ENCODE results near the gene SNX8.
"Not testable (repeated sequence)": the region's sequence is repeated elsewhere in the genome, so short reads cannot be mapped to it uniquely, and the experiment has no call there.

SNX8 gene

GRCh38 chr7:2289621-2290020, 24.6 kb downstream of the SNX8 start:
- no peak for FAIRE-seq

- FAIRE-seq: no peak
Measured at GRCh38 chr7:2289111-2289586, 25.1 kb downstream of the SNX8 start.

- FAIRE-seq: no peak
Measured at GRCh38 chr7:2288503-2288902, 25.7 kb downstream of the SNX8 start.

- FAIRE-seq: no peak
Measured at GRCh38 chr7:2287745-2288144, 26.5 kb downstream of the SNX8 start.

GRCh38 chr7:2283074-2283473, 31.2 kb downstream of the SNX8 start:
- no peak for FAIRE-seq

GRCh38 chr7:2282185-2282751, 32.0 kb downstream of the SNX8 start:
- FAIRE-seq: no peak

- no peak for FAIRE-seq
Measured at GRCh38 chr7:2281541-2281940, 32.7 kb downstream of the SNX8 start.

GRCh38 chr7:2280424-2280823, 33.8 kb downstream of the SNX8 start:
- no peak for FAIRE-seq

GRCh38 chr7:2279896-2280295, 34.3 kb downstream of the SNX8 start:
- FAIRE-seq: no peak

- no peak for FAIRE-seq
Measured at GRCh38 chr7:2278026-2278425, 36.2 kb downstream of the SNX8 start.

GRCh38 chr7:2276107-2276506, 38.1 kb downstream of the SNX8 start:
- no peak for FAIRE-seq

- FAIRE-seq: no peak
Measured at GRCh38 chr7:2275101-2275500, 39.1 kb downstream of the SNX8 start.

- no peak for FAIRE-seq
Measured at GRCh38 chr7:2274666-2275065, 39.6 kb downstream of the SNX8 start.

GRCh38 chr7:2273866-2274265, 40.4 kb downstream of the SNX8 start:
- no peak for FAIRE-seq

GRCh38 chr7:2272031-2272430, 42.2 kb downstream of the SNX8 start:
- FAIRE-seq: no peak

- FAIRE-seq: no peak
Measured at GRCh38 chr7:2271273-2272026, 42.8 kb downstream of the SNX8 start.

GRCh38 chr7:2270495-2270894, 43.7 kb downstream of the SNX8 start:
- FAIRE-seq: no peak

GRCh38 chr7:2269991-2270460, 44.2 kb downstream of the SNX8 start:
- FAIRE-seq: no peak

- not testable (repeated sequence) for FAIRE-seq
Measured at GRCh38 chr7:2269089-2269990, 44.9 kb downstream of the SNX8 start.

GRCh38 chr7:2266911-2267310, 47.3 kb downstream of the SNX8 start:
- no peak for FAIRE-seq

GRCh38 chr7:2264158-2264557, 50.1 kb downstream of the SNX8 start:
- no peak for FAIRE-seq

- FAIRE-seq: no peak
Measured at GRCh38 chr7:2263176-2263575, 51.1 kb downstream of the SNX8 start.

- no peak for FAIRE-seq
Measured at GRCh38 chr7:2261611-2262010, 52.6 kb downstream of the SNX8 start.

GRCh38 chr7:2260820-2261219, 53.4 kb downstream of the SNX8 start:
- FAIRE-seq: no peak
